Left renal pelvis (tissue), 4 donors: Measurements from ENCODE around the gene KCNMA1. TPM values are rescaled to one million over a fixed set of nuclear protein-coding genes. Genes with fewer than 3 reads are reported as not detected.

Experiments used
- DNase-seq, 4 donors: peaks; one replicate each; pipeline ENCODE4 v3.0.0-alpha.2; 2013; ENCODE audit warnings: low read depth in 4 of 4, low spot score in 3 of 4
- polyA plus RNA-seq, 4 donors: library from polyadenylated mRNA; unstranded; fragments of 120-200 nt; gene quantifications; one replicate each; pipeline ENCODE4 v1.2.1, GENCODE V29; 2013; ENCODE audit not compliant: insufficient read length in 4 of 4

The KCNMA1 gene
- polyA plus RNA-seq, 4 donors = 3.3 to 4.9 (median 4.4) TPM

GRCh38 chr10:77496941-77497420 lies 140.6 kb downstream of the KCNMA1 start:
- DNase-seq = no peak

GRCh38 chr10:77494756-77495541 lies 142.7 kb downstream of the KCNMA1 start:
- no peak for DNase-seq

- DNase-seq = no peak
These were observed 143.3 kb downstream of the KCNMA1 start for GRCh38 chr10:77494327-77494726.

GRCh38 chr10:77493851-77494261 lies 143.8 kb downstream of the KCNMA1 start:
- DNase-seq = no peak

GRCh38 chr10:77493239-77493806 lies 144.3 kb downstream of the KCNMA1 start:
- DNase-seq = no peak

- DNase-seq = no peak
These were observed 145.1 kb downstream of the KCNMA1 start for GRCh38 chr10:77492368-77492994.

- DNase-seq = no peak
These were observed 146.9 kb downstream of the KCNMA1 start for GRCh38 chr10:77490534-77491314.

GRCh38 chr10:77486517-77486916 lies 151.1 kb downstream of the KCNMA1 start:
- no peak for DNase-seq

GRCh38 chr10:77485847-77486246 lies 151.8 kb downstream of the KCNMA1 start:
- no peak for DNase-seq

- no peak for DNase-seq
These were observed 155.5 kb downstream of the KCNMA1 start for GRCh38 chr10:77482072-77482471.

- no peak for DNase-seq
These were observed 158.0 kb downstream of the KCNMA1 start for GRCh38 chr10:77479586-77479985.

- no peak for DNase-seq
These were observed 158.6 kb downstream of the KCNMA1 start for GRCh38 chr10:77478962-77479359.

GRCh38 chr10:77478247-77478961 lies 159.2 kb downstream of the KCNMA1 start:
- DNase-seq = no peak

GRCh38 chr10:77475522-77475921 lies 162.1 kb downstream of the KCNMA1 start:
- DNase-seq = no peak

GRCh38 chr10:77474939-77475338 lies 162.7 kb downstream of the KCNMA1 start:
- DNase-seq = no peak

GRCh38 chr10:77474386-77474785 lies 163.2 kb downstream of the KCNMA1 start:
- no peak for DNase-seq

- no peak for DNase-seq
These were observed 165.5 kb downstream of the KCNMA1 start for GRCh38 chr10:77472146-77472545.

- DNase-seq = no peak
These were observed 166.5 kb downstream of the KCNMA1 start for GRCh38 chr10:77471069-77471536.

GRCh38 chr10:77467422-77467963 lies 170.1 kb downstream of the KCNMA1 start:
- DNase-seq = no peak
